Forelimb muscle (tissue), 1 donor: ENCODE measurements around the gene POLG. TPM values are rescaled to one million over a fixed set of nuclear protein-coding genes. Genes with fewer than 3 reads are reported as not detected.
"Not testable (repeated sequence)": the region's sequence is repeated elsewhere in the genome, so short reads cannot be mapped to it uniquely, and the experiment has no call there.

Experiments
- DNase-seq: peaks from one replicate; pipeline ENCODE4 v3.0.0-alpha.2; 2013; ENCODE audit warnings: low read depth
- polyA plus RNA-seq: library from polyadenylated mRNA; unstranded; fragments of 120-200 nt; gene quantifications from one replicate; pipeline ENCODE4 v1.2.1, GENCODE V29; 2013; ENCODE audit not compliant: insufficient read length

Gene POLG
- polyA plus RNA-seq, 1 donor: 42.2 TPM

GRCh38 chr15:89282631-89283030 is 52.0 kb downstream of the POLG start:
- no peak for DNase-seq

DNA sequence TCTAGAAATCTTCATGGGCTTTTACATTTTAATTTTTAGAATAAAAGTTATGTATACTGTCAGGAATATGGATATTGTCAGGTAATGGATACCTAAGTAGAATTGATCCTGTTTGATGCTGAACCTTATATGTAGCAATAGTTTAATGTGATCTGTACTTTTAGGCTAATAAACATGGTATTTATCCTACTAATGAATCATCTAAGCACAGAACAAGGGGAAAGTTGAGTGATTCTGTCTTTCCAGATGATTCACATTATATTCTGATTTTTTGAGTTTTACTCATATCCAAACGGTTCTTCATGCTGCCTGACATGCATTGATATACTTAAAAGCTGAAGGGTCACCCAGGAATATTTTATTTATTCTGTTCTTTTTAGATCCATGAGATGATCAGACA is 56.3 kb downstream of the POLG start:
- no peak for DNase-seq

- DNase-seq: not testable (repeated sequence)
Observed at GRCh38 chr15:89277281-89277680, 57.3 kb downstream of the POLG start.

Other genes with a start within 250 kb of the POLG start
- gene ABHD2, start 246.4 kb downstream of the POLG start, polyA plus RNA-seq: 18.5 TPM
- 0.28 TPM for gene RLBP1, start 113.2 kb downstream of the POLG start, polyA plus RNA-seq
- 13.5 TPM for gene FANCI, start 90.8 kb downstream of the POLG start, polyA plus RNA-seq
- gene RHCG, start 161.8 kb upstream of the POLG start, polyA plus RNA-seq: not detected
- gene TICRR, start 240.6 kb upstream of the POLG start, polyA plus RNA-seq: 4.1 TPM